ENCODE measurements around the gene AGPAT2.
"Not testable (repeated sequence)": the region's sequence is repeated elsewhere in the genome, so short reads cannot be mapped to it uniquely, and the experiment has no call there.

AGPAT2 gene

DNA sequence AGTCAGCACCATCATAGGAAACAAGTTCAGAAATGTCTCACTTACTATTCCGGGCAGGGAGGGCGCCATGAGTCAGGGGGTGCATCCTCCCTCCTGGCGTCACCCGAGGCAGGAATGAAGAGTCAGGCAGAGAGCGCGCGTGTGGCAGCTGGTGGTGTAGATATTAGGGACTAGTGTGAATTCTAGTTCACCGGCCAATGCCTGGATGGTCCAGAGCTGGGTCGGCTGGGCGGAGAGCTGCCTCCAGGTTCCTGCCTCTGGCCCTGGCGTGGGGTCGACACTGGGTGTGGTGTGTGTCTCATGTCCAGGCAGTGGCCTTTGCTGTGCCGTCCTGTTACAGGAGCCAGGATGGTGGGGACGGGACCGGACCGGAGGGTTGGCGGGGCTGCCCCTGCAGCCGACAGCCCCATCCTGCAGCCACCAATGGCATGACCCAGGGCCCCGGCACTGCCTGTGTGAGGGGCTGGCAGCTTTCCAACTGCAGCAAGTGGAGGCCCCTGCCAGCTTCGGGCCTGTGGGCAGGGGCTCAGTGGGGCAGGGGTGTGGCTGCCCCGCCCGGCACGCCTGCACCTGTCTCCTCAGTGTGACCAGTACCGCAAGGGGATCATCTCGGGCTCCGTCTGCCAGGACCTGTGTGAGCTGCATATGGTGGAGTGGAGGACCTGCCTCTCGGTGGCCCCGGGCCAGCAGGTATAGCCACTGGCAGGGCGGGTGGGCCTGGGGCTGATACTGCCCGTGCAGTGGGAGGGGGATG, 34.3 kb upstream of the AGPAT2 start:
- intact Hi-C loops (cut with DNase I): no loop called here
- peak in 6 of 42 donors; percentile 12 to 64 (median 41) for DNase-seq

DNA sequence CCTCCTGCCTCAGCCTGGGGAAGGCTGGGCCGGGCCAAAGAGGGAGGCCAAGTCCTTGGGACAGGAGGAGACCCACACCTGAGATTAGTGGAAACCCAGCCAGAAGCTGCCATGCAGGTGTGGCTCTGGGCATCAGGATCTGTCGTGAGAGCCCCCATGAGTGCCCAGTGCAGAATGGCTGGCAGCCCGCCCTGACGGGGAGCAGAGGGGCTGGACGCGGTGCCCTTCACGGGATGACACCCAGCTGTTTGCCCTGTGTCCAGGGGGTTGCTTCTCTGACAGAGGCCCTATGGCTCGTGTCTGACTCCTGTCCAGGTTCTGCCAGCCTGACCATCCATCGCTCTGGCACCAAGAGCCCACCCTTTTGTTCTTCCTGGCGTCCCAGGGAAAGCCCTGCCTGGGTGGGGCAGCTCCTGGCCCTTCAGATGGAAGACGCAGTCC, 33.7 kb upstream of the AGPAT2 start:
- intact Hi-C loops (cut with DNase I): no loop called here
- no peak for DNase-seq

DNA sequence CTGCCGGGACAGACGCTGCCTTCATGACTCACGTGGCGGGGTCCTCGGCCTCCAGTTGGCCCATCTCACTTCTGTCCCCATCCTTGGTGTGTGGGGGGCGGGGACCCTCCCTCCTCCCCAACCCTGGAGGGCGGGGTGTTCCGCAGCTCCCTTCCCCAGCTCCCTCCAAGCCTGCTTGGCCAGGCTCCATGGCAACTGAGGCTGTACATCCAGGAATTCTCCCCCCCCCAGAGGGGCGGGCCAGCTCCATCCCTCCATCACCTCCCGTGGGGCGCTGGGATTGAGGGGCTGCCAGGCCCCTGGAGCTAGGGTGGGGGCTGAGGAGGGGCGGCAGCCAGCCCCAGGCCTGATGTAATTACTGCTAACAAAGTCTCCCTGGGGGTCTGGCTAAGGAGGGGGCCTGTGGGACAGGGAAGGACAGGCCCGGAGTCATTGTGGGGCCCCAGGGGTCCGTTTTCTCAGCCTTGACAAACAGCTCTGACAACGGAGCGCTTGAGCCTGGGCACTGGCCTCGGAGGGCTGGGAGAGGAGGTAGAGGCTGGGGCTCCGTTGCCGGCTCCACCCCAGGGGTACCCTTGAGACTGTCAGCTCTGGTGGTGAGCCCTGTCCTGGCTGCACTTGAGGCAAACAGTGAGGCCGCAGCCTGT, 33.1 kb upstream of the AGPAT2 start:
- intact Hi-C loops (cut with DNase I): no loop called here
- DNase-seq: peak in 7 of 42 donors; percentile 13 to 58 (median 29)

DNA sequence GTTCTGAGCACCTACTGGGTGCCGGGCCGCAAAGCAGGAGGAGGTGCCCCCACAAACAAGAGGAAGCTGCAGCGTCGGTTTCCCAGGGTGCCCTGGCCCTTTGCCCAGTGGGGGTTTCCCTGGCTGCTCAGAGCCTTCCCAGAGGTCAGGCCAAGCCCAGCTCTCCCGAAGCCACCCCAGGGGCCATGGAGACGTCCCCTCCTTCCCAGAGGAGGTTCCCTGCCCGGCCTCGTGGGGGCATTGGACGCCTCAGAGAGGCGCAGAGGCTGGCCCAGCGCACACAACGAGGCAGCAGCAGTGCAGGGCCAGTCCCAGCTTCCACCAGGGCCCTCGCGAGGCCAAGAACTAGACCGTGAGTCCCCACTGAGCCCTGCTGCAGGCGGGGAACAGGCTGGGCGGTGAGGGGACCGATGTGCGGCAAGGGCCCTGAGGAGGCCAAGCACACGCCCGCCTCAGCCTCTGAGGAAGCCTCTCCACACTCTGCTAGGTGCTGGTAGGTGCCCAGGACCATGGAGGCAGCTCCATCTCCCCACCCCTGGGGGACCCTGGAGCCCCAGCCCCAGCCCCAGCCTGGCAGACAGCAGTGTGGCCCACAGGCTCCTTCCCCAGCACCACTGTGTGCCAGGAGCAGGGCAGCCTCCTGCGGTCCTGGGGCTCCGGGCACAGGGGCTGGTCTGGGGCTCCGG, 32.1 kb upstream of the AGPAT2 start:
- intact Hi-C loops (cut with DNase I): no loop called here

DNA sequence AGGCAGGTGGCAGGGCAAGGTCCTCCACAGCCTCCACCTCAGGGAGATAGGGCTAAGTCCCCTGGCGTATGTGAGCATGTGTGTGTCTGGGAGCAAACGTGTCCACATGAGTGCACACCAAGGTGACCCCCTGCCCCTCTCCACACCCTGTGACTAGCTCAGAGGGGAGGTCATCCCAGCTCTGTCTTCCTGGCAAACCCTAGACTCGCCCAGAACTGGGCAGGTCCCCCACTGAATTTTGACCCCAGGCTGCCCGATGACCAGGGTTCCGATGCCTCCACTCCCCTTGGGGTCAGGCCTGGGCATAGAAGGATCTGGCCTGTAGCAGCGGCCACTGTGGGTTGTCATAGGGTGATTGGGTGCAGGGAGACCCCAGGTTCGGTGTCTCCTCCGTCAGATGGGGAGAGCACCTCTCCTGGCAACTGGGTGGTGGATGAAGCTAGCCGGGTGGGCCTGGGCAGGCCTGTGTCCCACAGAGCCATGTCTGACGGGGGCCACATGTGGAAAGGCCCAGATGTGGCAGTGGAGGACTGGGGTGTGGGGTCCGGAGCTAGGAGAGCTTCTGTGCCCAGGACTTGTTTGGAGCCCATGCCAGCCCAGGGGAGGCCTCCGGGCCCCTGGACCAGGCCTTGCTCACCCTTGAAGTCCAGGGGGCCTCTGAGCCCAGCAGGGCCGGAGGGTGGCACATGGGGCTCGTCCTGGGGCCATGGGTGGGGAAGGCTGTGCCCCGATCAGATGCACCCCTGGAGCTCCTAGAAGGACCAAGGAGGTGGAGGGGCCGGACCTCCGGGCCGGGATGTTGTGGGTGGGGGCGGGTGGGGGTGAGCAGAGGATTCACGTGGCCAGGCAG, 31.3 kb upstream of the AGPAT2 start:
- intact Hi-C loops (cut with DNase I): no loop called here

More for the DNA sequence above, 32.1 kb upstream of the AGPAT2 start:
- no peak for DNase-seq

DNA sequence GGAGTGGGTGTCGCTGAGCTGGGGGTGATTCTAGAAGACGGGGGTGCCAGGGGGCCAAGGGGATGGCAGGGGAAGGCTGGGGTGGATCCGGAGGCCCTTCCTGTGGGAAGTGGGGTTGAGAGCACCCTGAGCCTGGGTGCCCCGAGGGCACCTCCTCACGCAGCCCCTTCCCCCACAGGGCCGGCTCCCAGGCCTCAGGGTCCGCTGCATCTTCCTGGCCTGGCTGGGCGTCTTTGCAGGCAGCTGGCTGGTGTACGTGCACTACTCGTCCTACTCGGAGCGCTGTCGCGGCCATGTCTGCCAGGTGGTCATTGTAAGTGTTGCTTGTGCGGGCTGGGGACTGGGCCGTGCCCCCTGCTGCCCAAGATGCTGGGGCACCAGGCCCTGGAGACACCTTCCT, 30.1 kb upstream of the AGPAT2 start:
- no peak for DNase-seq
- intact Hi-C loops (cut with DNase I): no loop called here

More for the DNA sequence above, 31.3 kb upstream of the AGPAT2 start:
- no peak for DNase-seq

DNA sequence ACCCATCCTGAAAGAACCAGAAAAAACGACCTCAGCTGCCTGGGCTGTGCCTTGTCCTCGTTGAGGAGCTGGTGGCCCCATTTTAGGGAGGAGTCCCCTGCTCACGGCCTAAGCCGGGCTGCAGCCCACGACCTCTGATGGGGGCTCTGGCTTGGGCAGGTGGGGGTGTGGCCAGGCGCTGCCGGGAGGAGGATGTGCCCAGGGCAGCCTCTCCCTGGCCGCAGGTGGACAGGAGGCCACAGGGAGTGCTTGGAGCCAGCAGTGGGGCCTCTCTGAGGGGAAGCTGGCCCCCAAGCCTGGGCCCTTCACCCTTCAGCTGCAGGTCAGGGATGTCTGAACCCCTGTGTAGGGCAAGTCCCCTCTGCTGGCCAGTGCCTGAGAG, 27.6 kb upstream of the AGPAT2 start:
- DNase-seq: no peak
- intact Hi-C loops (cut with DNase I): no loop called here

DNA sequence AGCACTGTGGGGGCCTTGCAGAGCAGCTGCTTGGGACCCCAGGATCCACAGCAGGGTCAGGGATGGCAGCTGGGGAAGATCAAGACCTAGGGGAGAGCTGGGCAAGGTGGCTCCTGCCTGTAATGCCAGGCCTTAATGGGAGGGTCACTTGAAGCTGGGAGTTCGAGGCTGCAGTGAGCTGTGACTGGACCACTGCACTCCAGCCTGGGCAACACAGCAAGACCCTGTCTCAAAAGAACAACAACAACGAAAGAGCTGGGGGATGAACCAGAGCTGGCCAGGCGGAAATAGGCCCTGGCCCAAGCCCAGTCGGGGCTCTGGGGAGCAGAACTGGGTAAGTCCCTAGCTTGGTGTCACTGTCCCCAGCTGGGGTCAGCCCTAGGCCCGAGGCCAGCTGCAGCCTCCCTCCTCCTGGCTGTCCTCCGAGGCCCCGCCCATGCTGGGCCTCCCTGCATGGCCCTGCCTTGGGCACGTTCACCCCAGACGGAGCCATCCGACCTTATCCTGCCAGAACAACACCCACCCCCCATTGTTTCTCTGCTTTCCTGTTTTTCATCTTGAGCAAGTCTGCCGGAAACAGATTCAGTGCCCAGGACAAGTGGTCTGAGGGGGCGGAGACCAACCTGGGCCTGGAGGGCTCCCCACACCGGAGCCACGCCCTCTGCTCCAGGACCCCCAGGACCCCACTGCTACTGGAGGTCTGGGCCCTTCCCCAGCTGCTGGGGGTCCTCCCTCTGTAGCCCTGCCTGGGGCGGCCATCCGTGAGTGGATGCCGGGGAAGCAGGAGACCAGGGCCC, 27.0 kb upstream of the AGPAT2 start:
- DNase-seq: no peak
- intact Hi-C loops (cut with DNase I): no loop called here

DNA sequence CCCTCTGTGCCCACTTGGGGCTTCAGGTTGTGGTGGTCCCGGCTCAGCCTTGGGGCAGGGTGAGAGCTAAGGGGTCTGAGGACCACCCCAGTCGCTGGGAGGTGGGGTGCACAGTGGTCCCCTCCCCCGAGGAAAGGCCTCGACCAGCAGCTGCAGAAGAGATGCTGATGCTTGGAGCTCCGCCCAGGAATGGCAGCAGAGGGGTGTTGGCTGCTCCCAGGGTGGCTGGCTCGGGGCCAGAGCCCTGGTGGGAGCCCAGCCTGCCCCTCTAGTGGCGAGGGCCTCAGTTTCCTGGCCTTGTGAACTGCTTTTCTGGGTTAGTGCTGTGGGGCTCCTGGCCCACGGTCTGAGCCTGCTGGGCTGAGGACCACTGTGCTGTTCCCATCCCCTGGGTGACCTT, 26.3 kb upstream of the AGPAT2 start:
- peak in 10 of 42 donors; percentile 21 to 64 (median 44) for DNase-seq
- intact Hi-C loops (cut with DNase I): no loop called here

DNA sequence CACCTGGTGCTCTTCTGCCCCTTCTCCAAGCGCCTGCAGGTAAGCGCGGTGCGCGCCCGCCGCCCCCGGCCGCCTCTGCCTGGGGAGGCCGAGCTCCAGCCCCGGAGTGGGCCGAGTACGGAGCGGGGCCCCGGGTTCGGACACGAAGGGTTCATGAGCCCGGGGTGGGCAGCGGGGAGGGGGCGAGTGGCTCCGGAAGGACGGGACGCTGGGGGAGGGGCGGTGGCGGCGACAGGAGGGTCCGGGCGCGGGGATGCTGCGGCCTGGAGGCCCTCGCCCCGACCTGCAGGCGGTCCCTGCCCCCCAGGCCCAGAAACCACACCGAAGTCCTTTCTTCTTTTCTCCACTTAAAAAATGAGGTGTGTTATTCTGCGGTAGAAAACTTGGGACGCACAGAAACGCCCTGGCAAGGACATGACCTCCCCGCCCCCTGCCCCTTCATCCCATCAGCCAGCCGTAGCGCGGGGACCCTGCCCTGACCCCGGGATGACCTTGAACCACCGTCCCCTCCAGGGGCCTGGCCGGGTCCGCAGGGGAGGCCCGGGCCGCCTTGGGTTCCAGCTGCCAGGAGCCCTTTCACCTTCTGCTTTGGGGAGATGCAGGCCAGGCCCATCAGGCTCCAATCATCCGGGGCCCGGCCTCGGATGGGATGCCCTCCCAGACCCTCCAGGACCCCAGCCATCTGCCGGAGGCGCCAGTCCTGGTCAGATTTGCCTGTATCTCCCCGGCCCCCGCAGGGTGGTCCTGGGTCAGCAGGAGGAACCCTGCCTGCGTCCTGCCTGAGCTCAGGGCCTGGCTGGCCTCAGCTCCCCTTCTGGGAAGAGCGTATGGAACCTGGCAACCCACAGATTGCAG, 25.7 kb upstream of the AGPAT2 start:
- intact Hi-C loops (cut with DNase I): no loop called here
- DNase-seq: no peak

DNA sequence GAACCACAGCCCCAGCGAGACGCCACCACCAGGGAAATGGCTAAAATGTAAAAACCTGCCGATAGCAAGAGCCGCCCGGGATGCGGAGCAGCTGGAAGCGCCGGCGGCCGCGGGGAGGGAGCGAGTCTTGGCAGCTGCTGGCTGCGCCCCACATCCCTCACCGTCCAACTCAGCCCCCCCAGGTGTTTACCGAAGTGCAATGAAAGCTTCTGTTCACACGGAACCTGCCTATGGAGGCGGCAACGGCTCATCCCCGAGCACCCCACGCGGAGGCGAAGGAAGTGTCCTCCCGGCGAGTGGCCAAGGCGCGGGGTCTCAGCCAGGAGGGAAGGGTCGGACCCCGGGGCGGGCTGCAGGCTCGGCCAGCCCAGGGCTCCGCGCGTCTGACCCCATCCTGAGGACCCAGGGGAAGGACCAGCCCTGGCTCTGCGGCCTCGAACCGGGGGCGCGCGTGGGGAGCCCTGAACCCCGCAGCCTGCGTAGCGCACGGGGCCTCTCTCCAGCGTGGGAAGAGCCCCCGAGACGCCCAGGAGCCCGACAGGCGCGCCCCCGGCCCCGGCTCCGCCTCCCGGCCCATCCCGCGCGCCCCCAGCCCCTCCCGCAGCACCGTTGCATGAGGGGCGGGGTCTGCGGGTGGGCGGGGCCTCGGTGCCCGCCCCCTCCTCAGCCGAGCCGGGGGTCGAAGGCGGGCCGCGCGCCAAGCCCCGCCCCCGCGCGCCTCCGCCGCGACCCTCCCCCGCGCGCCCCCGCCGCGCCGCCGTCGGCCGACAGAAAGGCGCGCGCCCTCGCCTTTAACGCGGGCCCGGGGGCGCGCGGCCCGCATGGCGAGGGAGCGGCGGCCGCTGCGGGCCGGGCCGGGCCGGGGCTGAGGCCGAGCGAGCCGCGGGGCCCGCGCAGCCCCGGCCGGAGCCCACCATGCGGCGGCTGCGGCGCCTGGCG, 24.8 kb upstream of the AGPAT2 start, which contains the start of gene DIPK1B:
Gene DIPK1B, plus strand, starts transcription at position 822 of the 939 bp plus-strand sequence. Its CDS starts 94 bp downstream, at position 916.
- peak in 13 of 42 donors; percentile 19 to 67 (median 45) for DNase-seq
- intact Hi-C loops (cut with DNase I): no loop called here

DNA sequence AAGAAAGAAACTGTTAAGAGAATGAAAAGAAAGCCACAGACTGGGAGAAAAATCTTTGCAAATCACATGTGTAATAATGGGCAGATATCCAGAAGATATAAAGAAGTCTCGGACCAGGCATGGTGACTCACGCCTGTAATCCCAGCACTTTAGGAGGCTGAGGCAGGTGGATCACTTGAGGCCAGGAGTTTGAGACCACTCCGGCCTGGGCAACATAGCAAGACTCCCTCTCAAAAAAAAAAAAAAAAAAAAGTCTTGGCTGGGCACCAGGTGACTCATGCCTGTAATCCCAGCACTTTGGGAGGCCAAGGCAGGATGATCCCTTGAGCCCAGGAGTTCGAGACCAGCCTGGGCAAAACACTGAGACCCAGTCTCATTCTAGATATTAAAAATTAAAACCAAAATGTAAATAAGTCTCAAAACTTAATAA, 24.0 kb upstream of the AGPAT2 start:
- intact Hi-C loops (cut with DNase I); DNase-seq: not testable (repeated sequence)

DNA sequence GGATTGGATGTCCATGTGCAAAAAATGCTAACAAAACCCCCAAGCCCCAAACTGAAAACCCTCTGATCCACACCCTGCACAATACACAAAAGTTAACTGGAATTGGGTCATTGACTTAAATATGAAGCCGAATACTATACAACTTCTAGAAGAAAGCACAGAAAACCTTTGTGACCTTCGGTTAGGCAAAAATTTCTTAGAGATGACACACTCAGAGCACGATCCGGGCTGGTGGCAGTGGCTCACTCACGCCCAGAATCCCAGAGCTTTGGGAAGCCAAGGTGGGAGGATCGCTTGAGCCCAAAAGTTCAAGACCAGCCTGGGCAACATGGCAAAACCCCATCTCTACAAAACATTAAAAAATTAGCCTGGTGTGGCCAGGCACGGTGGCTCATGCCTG, 23.3 kb upstream of the AGPAT2 start:
- DNase-seq: no peak
- intact Hi-C loops (cut with DNase I): no loop called here

DNA sequence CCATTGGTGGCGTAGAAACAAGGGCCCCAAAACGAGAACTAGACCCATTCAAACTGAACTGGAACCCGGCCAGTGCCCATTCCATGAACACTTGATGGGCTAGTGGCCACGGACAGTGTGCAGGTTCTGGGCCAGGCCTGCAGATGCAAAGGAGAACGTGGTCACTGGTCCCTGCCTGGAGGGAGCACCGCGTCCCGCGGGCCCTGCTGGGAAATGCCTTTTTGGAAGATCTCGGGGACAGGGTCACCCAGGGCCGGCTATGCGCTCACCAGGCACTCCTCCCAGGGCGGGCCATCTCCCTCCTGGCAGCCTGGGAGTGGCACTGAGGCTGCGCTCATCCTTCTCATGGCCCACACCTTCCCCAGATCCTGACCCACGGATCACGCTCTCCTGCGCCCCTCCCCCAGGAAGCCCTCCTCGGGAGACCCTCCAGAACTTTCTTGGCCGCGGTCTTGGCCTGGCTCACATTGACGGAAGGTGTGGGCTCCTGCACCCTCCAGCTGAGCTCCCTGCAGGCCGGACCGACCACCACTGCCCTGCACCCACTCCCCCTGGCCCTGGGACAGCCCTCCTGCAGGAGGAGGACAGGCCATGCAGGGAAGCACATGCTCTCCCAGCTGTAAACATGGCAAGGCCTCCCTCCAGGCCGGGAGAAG, 22.3 kb upstream of the AGPAT2 start:
- intact Hi-C loops (cut with DNase I): no loop called here
- DNase-seq: no peak

DNA sequence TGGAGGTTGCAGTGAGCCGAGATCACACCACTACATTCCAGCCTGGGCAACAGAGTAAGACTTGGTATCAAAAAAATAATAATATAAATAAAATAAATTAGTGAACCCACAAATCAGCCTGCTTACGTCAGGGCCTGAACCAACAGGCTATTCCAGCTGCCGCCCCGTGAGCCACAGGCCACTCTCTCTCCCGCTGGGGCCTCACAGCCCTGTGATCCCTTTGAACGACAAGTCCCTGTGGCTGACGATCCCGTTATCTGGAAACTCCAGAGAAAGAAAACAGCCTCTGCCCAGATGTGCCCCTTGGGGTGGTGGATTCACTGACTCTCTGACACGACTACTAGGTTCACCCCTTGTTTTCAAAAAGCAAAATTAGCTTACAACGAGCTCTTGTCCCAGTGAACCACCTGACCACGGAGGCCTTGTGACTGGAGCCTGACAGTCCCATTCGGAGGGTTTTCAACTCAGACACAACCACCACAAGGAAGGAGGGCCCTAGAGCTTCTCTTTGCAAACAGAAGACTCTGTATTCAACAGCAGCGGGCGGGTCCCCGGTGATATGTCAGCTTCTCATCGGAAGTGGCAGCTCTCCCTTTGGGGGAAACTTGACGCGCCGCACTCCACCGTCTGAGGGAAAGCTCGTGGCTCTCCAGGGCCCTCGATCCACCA, 20.7 kb upstream of the AGPAT2 start:
- intact Hi-C loops (cut with DNase I): no loop called here
- DNase-seq: no peak
